ENCODE data around the gene LCN10.
A peak's percentile ranks its signal among the peaks of the same experiment; 100 is the strongest.
"Not testable (repeated sequence)": the region's sequence is repeated elsewhere in the genome, so short reads cannot be mapped to it uniquely, and the experiment has no call there.

The LCN10 gene

DNA sequence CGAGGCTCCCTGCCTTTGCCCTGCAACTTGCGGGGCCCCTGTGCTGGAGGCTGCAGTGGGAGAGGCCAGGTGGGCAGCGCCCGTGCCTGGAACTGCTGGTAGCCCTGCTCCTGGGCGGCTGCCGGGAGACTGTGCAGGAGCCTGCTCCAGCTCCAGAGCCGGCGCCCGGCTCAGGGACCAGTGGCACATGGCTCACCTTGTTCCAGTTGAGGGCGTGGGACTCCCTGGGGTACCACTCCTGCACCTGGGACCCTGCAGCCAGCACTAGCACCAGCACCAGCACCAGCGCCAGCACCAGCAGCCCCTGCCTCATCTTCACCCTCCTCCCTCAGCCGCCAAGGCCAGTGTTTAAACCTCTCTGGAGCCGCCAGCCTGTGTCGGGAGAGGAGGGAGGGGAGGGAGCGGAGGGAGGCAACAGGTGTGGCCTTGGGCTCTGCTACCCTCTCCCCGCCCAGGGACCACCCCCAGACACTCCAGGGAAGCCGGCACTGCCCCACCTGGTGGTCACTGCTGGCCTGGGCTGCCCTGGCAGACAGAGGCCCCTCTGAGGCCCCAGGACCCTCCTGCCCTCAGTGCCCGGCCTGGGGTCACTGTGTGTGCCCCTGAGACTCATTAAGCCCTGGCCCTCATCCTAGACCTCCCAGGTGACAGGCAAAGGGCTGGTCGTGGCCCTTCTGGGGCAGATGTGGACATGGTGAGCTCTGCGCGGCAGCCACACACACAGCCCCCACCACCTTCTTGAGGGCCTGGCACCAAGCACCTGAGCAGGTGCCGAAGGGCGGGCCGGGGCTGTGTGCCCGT lies at the start of gene LCN10:
LCN10 (minus strand) TSS at position 350 of the 801 bp plus-strand sequence; CDS start at position 313, 37 bp downstream.
- peak within 1 kb of the TSS; percentile 63 for H3K4me3 Mint-ChIP-seq
- H3K36me3 Mint-ChIP-seq (ENCODE audit: low read depth): no peaks in the 10 kb centered on the region
- no peaks in the 10 kb centered on the region for H3K27me3 Mint-ChIP-seq
- H3K9me3 Mint-ChIP-seq: no peaks in the 10 kb centered on the region
- DNase-seq (peak; percentile 21), ATAC-seq (no peak)
- H3K4me1 Mint-ChIP-seq: peaks cover 24% of the 10 kb centered on the region
- no peak within 1 kb of the TSS for H3K27ac Mint-ChIP-seq

DNA sequence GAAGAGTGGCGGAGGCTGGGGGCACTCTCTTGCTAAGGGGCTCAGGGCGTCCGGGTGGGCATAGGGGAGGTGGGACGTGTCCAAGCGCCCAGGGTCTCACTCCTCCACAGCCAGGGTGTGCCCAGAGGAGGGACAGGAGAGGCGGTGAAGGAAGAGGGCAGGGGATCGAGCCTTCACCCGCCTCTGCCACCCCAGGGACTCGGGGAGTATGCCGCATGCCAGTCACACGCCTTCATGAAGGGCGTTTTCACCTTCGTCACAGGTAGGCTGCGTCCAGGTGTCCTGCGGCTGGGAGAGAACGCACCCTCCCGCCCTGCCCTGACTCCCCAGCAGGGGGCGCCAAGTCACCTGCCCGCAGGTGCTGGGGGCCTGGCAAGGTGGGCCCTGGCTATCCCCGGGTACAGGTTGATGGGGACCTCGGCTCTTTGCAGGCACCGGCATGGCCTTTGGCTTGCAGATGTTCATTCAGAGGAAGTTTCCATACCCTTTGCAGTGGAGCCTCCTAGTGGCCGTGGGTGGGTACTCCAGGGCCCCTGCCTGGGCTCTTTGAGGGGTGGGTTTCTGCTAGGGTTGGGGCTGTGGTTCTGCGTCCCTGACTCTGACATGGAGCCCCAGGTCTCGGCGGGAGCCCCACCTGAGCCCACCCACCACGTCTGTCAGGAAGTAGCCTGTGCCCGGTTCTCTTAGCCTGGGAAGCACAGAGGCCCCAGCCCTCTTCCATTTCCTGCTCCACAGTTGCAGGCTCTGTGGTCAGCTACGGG lies 49.0 kb upstream of the LCN10 start:
- ATAC-seq (peak; percentile 11), DNase-seq (peak; percentile 69)
- H3K9me3 Mint-ChIP-seq: no peaks in the 10 kb centered on the region
- H3K4me1 Mint-ChIP-seq: peaks cover 28% of the 10 kb centered on the region
- H3K27me3 Mint-ChIP-seq: peaks cover 7% of the 10 kb centered on the region
- no peaks in the 10 kb centered on the region for H3K36me3 Mint-ChIP-seq (ENCODE audit: low read depth)
- H3K4me3 Mint-ChIP-seq: peak overlapping the region; percentile 81
- H3K27ac Mint-ChIP-seq: peak overlapping the region; percentile 80

DNA sequence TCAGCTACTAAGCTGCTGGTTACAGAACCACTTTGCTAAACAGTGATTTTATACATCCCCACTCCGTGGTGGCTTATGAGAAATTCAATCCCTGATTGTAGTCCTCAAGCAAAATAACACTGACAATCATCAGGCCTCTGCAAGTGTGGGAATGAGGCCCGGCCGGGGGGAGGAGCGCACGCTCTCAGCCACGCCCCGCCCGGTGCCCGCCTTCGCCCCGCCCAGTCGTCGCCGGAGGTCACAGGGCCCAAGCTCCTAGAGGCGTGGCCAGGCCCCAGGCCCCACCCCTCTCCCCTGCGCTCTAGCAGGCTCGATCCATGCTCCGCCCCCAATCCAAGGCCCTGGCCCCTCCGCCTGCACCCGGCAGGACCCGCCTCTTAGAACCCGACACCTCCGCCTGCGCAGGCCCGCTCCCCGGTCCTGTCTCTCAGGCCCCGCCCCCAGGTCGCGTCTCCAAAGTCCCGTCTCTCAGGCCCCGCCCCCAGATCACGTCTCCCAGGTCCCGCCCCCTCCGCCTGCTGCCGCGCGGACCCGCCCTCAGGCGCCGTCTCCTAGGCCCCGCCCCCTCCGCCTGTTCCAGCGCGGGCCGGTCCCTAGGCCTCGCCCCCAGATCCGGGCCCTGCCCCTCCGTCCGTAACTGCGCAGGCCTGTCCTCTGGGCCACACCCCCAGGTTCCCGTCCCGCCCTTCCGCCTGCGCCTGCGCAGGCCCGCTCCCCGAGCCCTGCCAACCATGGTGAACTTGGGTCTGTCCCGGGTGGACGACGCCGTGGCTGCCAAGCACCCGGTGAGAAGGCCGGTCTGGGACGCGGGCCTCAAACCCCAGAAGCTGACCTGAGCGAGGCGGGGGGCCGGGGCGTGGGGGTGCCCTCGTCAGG lies 48.1 kb upstream of the LCN10 start, which contains the start of gene TMEM141:
TMEM141 (plus strand) TSS at position 705 of the 876 bp plus-strand sequence; CDS start at position 732, 27 bp downstream.
- ATAC-seq: peak; percentile 90
- peak; percentile 100 for DNase-seq

DNA sequence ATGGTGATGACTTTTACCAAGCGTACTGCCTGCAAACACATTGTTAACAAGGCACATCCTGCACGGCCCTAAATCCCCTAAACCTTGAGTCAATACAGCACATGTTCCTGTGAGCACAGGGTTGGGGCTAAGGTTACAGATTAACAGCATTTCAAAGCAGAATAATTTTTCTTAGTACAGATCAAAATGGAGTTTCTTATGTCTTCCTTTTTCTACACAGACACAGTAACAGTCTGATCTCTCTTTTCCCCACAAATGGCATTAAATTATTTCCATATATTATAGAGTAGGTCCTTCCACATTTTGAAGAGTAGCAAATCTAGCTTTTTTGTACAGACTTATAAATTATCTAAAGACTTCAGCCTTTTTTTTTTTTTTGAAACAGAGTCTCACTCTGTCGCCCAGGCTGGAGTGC lies 46.8 kb upstream of the LCN10 start:
- Mint-ChIP-seq H3K4me1 (peaks cover 28% of the 10 kb centered on the region), H3K27ac (no peak overlapping the region), H3K27me3 (peaks cover 8% of the 10 kb centered on the region), H3K4me3 (no peak overlapping the region), H3K36me3 (ENCODE audit: low read depth) (no peaks in the 10 kb centered on the region), H3K9me3 (no peaks in the 10 kb centered on the region)
- DNase-seq: no peak
- ATAC-seq: no peak

More for the DNA sequence above, 48.1 kb upstream of the LCN10 start, which contains the start of gene TMEM141:
- Mint-ChIP-seq H3K36me3 (ENCODE audit: low read depth) (no peaks in the 10 kb centered on the region), H3K27me3 (peaks cover 8% of the 10 kb centered on the region), H3K27ac (peak within 1 kb of the TSS; percentile 80), H3K9me3 (no peaks in the 10 kb centered on the region), H3K4me3 (peak within 1 kb of the TSS; percentile 81), H3K4me1 (peaks cover 28% of the 10 kb centered on the region)

DNA sequence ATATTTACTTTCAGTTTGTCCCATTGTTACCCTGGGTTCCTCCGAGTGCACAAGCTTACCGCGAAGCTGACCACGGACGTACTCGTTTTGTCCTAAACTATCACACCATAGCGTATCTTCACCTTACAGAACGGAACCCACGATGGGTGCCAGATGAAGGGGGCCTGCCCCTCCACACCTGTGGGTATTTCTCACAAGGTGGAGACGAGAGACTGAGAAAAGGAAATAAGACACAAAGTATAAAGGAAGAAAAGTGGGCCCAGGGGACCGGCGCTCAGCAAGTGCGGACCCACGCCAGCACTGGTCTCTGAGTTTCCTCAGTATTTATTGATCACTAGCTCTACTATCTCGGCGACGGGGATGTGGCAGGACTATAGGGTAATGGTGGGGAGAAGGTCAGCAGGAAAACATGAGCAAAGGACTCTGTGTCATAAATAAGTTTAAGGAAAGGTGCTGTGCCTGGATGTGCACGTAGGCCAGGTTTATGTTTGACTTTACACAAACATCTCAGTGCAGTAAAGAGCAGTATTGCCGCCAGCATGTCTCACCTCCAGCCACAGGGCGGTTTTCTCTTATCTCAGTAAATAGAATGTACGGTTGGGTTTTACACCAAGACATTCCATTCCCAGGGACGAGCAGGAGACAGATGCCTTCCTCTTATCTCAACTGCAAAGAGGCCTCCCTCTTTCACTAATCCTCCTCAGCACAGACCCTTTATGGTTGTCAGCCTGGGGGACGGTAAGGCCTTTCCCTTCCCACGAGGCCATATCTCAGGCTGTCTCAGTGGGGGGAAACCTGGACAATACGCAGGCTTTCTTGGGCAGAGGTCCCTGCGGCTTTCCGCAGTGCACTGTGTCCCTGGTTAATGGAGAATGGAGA lies 46.1 kb upstream of the LCN10 start:
- H3K27ac Mint-ChIP-seq; H3K27me3 Mint-ChIP-seq; H3K36me3 Mint-ChIP-seq (ENCODE audit: low read depth); ATAC-seq; H3K4me3 Mint-ChIP-seq; H3K9me3 Mint-ChIP-seq; DNase-seq: not testable (repeated sequence)
- H3K4me1 Mint-ChIP-seq: peaks cover 31% of the 10 kb centered on the region

DNA sequence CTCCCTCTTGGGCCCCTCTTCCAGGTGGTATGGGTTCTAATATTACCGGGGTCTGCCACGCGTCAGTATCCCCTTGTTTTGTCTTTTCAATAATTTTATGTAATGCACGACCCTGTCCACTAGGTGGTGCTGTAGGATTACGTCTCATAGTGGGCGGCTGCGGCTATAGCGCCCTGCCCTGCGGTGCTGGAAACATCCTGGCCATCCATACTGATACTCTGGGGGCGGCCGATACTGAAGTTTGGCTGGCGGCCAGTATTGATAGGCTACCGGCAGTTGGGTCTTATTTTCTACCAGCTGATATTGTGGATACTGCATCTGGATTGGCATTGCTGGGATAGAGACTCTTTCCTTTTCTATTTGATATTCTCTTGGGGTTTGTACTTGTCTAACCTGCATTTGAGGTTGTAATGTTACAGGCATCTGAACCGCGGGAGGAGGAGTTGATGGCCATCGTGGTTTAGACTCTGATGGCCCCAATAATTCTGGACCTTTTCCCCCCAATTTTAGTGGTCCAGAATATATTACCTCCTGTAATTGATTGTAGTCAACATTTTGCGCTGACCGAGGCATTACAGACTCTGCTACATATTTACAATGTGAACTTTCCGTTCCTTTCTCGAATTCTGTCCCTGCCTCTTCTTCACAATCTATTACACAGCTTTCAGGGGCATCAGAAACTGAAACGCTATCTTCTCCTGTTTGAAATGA lies 45.1 kb upstream of the LCN10 start:
- Mint-ChIP-seq H3K36me3 (ENCODE audit: low read depth) (no peaks in the 10 kb centered on the region), H3K27ac (no peak overlapping the region), H3K27me3 (peaks cover 8% of the 10 kb centered on the region), H3K9me3 (no peaks in the 10 kb centered on the region), H3K4me1 (peaks cover 30% of the 10 kb centered on the region), H3K4me3 (no peak overlapping the region)
- DNase-seq (peak; percentile 76), ATAC-seq (no peak)

DNA sequence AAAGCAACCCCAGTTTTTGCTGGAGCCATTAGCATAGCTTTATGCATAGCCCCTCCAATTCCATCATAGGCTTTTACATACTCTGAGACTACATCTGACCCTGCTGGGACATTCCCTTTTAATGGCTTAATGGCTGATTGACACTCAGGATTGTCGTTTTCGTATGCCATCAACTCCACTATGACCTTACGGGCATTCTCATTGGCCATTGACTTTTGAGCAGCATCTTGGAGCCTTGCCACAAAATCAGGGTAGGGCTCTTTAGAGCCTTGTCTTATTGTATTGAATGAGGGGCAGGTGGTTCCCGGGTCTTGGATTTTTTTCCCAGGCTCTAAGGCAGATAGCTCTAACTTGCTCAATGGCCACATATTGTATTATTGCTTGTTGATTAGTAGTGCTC lies 44.2 kb upstream of the LCN10 start:
- H3K27ac Mint-ChIP-seq, ATAC-seq: not testable (repeated sequence)

DNA sequence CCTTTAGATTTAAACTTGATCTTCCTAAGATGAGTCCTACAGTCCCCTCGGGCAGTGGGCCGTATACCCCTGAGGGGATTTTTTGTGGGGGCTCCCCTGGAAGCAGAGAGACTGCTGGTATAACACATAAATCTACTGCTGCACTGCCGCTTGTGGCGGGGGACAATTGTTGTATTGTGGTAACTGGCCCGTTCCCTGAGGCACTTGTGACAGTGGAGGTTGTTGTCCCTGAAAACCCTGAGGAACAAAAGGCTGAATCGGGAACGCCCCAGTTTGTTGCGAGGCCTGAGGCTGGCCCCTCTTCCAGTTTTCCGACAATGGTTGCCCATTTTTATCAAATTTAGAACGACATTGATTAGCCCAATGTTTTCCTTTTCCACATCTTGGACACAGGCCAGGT lies 43.7 kb upstream of the LCN10 start:
- Mint-ChIP-seq H3K4me3 (no peak overlapping the region), H3K27ac (no peak overlapping the region), H3K36me3 (ENCODE audit: low read depth) (no peaks in the 10 kb centered on the region), H3K9me3 (no peaks in the 10 kb centered on the region), H3K27me3 (peaks cover 12% of the 10 kb centered on the region), H3K4me1 (peaks cover 25% of the 10 kb centered on the region)
- no peak for ATAC-seq
- DNase-seq: no peak

More for the DNA sequence above, 44.2 kb upstream of the LCN10 start:
- H3K4me3 Mint-ChIP-seq; DNase-seq; H3K9me3 Mint-ChIP-seq; H3K36me3 Mint-ChIP-seq (ENCODE audit: low read depth): not testable (repeated sequence)
- H3K27me3 Mint-ChIP-seq: peaks cover 10% of the 10 kb centered on the region
- peaks cover 25% of the 10 kb centered on the region for H3K4me1 Mint-ChIP-seq

DNA sequence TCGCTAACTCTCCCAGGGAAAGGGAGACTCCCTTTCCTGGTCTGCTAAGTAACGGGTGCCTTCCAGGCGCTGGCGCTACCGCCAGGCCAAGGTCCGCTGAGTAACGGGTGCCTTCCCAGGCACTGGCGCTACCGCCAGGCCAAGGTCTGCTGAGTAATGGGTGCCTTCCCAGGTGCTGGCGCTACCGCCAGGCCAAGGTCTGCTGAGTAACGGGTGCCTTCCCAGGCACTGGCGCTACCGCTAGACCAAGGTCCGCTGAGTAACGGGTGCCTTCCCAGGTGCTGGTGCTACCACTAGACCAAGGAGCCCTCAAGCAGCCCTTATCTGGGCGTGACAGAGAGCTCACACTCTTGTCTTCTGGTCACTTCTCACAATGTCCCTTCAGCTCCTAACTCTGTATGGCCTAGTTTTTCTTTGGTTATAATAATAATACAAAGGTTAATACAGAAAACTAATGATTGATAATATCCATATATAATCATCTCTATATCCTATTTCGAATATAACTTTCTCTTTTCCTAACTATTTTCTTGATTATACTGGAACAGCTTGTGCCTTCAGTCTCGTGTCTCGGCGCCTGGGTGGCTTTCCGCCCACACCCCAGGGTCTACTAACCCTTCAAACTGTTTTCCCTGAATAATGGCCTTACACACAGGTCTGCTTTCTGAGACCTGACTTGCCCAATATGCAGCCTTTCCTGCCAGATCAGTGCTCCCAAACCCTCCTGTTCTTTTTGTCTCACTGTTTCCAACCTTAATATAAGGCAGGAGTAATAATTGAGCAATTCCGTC lies 43.0 kb upstream of the LCN10 start:
- not testable (repeated sequence) for H3K27ac Mint-ChIP-seq; H3K36me3 Mint-ChIP-seq (ENCODE audit: low read depth); H3K4me3 Mint-ChIP-seq; H3K9me3 Mint-ChIP-seq; DNase-seq; ATAC-seq
- Mint-ChIP-seq H3K4me1 (peaks cover 25% of the 10 kb centered on the region), H3K27me3 (peaks cover 12% of the 10 kb centered on the region)

DNA sequence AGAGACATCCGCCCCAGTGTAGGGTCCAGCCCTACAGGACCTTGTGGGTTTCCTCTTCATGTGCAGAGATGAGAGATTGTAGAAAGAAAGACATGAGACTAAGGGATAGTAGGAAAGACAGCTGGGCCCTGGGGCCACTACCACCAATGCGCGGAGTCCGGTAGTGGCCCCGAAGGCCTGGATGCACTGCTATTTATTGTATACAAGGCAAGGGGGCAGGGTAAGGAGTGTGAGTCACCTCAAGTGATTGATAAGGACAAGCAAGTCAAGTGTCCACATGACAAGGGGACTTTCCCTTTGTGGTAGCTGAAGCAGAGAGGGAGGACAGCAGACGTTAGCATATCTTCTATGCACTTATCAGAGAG lies 42.2 kb upstream of the LCN10 start:
- no peak overlapping the region for H3K27ac Mint-ChIP-seq
- H3K4me3 Mint-ChIP-seq: no peak overlapping the region
- DNase-seq (no peak), ATAC-seq (no peak)
- peaks cover 20% of the 10 kb centered on the region for H3K4me1 Mint-ChIP-seq
- no peaks in the 10 kb centered on the region for H3K9me3 Mint-ChIP-seq
- peaks cover 12% of the 10 kb centered on the region for H3K27me3 Mint-ChIP-seq
- no peaks in the 10 kb centered on the region for H3K36me3 Mint-ChIP-seq (ENCODE audit: low read depth)

DNA sequence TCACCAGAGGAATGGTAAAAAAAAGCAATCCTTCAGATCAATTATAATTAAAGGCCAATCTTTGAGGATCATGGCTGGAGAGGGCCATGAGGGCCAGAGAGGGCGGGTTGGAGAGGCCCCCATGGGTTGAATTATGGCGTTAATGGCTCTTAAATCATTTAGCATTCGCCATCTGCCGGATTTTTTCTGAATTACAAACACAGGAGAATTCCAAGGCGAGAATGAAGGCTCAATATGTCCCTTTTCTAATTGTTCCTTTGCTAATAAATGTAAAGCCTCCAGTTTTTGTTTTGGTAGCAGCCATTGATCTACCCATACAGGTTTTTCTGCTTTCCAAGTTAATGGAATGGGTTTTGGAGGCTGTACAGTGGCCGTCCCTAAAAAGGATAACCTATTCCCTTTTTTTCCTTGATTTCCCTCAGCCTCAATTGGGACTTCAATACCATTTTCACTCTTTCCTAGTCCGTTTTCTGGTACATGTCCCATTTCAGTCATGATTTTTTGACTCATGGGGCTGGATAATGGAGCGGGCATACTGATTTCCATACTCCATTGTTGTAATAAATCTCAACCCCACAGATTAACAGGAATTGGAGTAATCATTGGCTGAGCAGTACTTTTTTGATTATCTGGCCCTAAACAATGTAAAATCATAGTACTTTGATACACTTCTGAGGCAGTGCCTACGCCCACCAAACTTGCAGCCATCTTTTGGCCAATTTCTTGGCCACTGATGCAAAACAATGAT lies 41.7 kb upstream of the LCN10 start:
- Mint-ChIP-seq H3K27ac (no peak overlapping the region), H3K4me3 (no peak overlapping the region), H3K4me1 (peaks cover 20% of the 10 kb centered on the region), H3K27me3 (peaks cover 12% of the 10 kb centered on the region), H3K36me3 (ENCODE audit: low read depth) (no peaks in the 10 kb centered on the region), H3K9me3 (no peaks in the 10 kb centered on the region)
- ATAC-seq: peak; percentile 28
- no peak for DNase-seq

DNA sequence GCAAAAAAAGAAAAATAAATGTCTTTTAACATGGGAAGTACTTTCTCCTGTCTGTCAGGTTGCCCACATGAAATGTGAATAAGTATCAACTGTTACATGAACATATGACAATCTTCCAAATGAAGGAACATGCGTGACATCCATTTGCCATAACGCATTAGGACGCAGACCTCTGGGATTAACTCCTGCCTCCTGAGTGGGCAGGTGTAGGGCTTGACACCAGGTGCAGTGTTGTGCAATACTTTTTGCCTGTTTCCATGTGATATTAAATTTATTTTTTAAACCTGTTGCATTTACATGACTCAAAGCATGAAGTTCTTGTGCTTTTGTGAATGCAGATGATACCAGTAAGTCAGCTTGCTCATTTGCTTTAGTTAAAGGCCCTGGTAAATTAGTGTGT lies 39.7 kb upstream of the LCN10 start:
- peaks cover 22% of the 10 kb centered on the region for H3K27me3 Mint-ChIP-seq
- H3K9me3 Mint-ChIP-seq: no peaks in the 10 kb centered on the region
- no peaks in the 10 kb centered on the region for H3K36me3 Mint-ChIP-seq (ENCODE audit: low read depth)
- ATAC-seq: no peak
- H3K4me3 Mint-ChIP-seq: no peak overlapping the region
- peaks cover 5% of the 10 kb centered on the region for H3K4me1 Mint-ChIP-seq
- no peak for DNase-seq
- no peak overlapping the region for H3K27ac Mint-ChIP-seq
